ENCODE data around the gene SLC66A2. TPM values are rescaled to one million over a fixed set of nuclear protein-coding genes. Genes with fewer than 3 reads are reported as not detected.

SLC66A2 gene
- total RNA-seq, 2 experiments from 2014 or later: 44.5 to 44.8 TPM

GRCh38 chr18:79914614-79915160, 36.8 kb downstream of the SLC66A2 start:
- no peak overlapping the region for H3K27ac ChIP-seq (ENCODE audit: low read depth in 1 of 2, low read length in 2 of 2)
- peaks cover 54% of the 10 kb centered on the region for H3K36me3 Mint-ChIP-seq (ENCODE audit: low read depth)

DNA sequence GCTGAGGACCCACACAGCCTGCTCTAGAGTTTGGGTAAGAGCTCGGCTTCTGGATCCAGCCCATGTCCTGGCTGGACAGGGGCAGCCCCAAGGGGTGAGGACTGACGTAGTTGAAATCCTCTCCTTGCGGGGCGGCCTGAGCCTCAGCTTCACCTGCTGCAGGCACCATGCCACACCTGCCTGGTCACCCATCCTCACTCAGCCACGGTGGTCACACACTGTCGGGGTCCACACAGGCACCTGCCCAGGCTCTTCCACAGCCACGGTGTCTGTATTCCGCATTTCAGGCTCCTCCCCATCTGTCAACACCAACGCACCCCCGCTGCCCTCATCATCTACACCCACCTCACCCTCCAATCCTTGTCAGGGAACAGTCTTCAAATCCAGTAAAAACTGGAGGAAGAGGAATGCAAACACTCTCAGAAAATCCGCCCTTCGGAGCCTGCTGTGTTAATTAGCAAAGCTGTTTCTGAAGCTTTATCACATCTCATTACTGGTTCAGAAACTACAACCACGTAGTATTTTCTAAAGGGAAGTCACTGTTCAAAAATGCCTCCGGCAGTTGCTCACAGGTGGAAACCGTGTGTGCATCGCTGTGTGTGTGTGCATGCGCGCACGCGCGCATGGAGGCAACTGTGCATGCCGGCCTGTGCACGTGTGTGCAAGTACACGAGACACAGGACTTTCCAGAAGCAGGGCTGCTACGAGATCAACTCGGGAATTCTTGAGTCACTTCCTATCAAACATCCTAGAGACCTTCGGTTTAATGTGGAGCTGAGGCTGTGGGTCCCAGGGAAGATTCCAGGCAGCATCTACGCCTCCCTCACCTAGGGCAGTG, 38.2 kb downstream of the SLC66A2 start:
- CTCF ChIA-PET: no interaction called here
- H3K4me3 ChIP-seq (ENCODE audit: low read length): no peak overlapping the region

More at GRCh38 chr18:79914614-79915160, 36.8 kb downstream of the SLC66A2 start:
- Histone ChIP-seq H3K4me1 (ENCODE audit: insufficient read depth, low read length) (peaks cover 23% of the 10 kb centered on the region), H3K9me3 (ENCODE audit: control insufficient read depth in 1 of 2, insufficient read depth in 1 of 2, low read length in 2 of 2) (peaks cover 0 to 23% of the 10 kb centered on the region in 2 experiments), H3K27me3 (ENCODE audit: control insufficient read depth in 1 of 2, insufficient read depth in 2 of 2, low read length in 2 of 2) (no peaks in the 10 kb centered on the region), H3K36me3 (ENCODE audit: insufficient read depth, low read length) (peaks cover 17% of the 10 kb centered on the region), H3K4me3 (ENCODE audit: low read length) (no peak overlapping the region)
- Mint-ChIP-seq H3K4me1 (ENCODE audit: low read depth) (peaks cover 25% of the 10 kb centered on the region), H3K9me3 (no peaks in the 10 kb centered on the region), H3K27me3 (peaks cover 4% of the 10 kb centered on the region), H3K4me3 (peak overlapping the region; percentile 79), H3K27ac (peak overlapping the region; percentile 95)
- ChIA-PET CTCF (no interaction called here), POLR2A (no interaction called here)
- ATAC-seq (ENCODE audit: poor library complexity) (peak; percentile 3), DNase-seq (no peak)
- intact Hi-C loops (cut with DNase I, micrococcal nuclease): loop anchor here in 1 of 2 experiments (10.0 kb wide), 1 partner anchor 50 kb away; the partner anchor contains the start of gene HSBP1L1
- TF ChIP-seq CTCF (IDR thresholded peaks at IDR 0.05): no peak

More for the DNA sequence above, 38.2 kb downstream of the SLC66A2 start:
- H3K4me1 ChIP-seq (ENCODE audit: insufficient read depth, low read length): peaks cover 23% of the 10 kb centered on the region
- peak overlapping the region; percentile 34 for H3K4me3 Mint-ChIP-seq
- DNase-seq (no peak), ATAC-seq (ENCODE audit: poor library complexity) (no peak)
- H3K9me3 Mint-ChIP-seq: no peaks in the 10 kb centered on the region
- POLR2A ChIA-PET: no interaction called here
- intact Hi-C loops (cut with DNase I, micrococcal nuclease): loop anchor here in 1 of 2 experiments (10.0 kb wide), 1 partner anchor 52 kb away; the partner anchor contains the start of gene HSBP1L1
- no peak overlapping the region for H3K27ac ChIP-seq (ENCODE audit: low read depth in 1 of 2, low read length in 2 of 2)
- peaks cover 0 to 14% of the 10 kb centered on the region in 2 experiments for H3K9me3 ChIP-seq (ENCODE audit: control insufficient read depth in 1 of 2, insufficient read depth in 1 of 2, low read length in 2 of 2)
- TF ChIP-seq CTCF (IDR thresholded peaks at IDR 0.05): no peak
- no peaks in the 10 kb centered on the region for H3K27me3 ChIP-seq (ENCODE audit: control insufficient read depth in 1 of 2, insufficient read depth in 2 of 2, low read length in 2 of 2)
- peaks cover 25% of the 10 kb centered on the region for H3K4me1 Mint-ChIP-seq (ENCODE audit: low read depth)
- peak overlapping the region; percentile 95 for H3K27ac Mint-ChIP-seq
- H3K27me3 Mint-ChIP-seq: peaks cover 4% of the 10 kb centered on the region
- peaks cover 54% of the 10 kb centered on the region for H3K36me3 Mint-ChIP-seq (ENCODE audit: low read depth)
- peaks cover 10% of the 10 kb centered on the region for H3K36me3 ChIP-seq (ENCODE audit: insufficient read depth, low read length)

Data from CD4-positive, alpha-beta T cell (primary cell).